Calu3 (cell line): Measurements from ENCODE around the gene COA5. TPM values are rescaled to one million over a fixed set of nuclear protein-coding genes. Genes with fewer than 3 reads are reported as not detected.

ENCODE experiments used
- BruUV-seq: library from RNA; stranded (reverse); fragments of 400-500 nt; replicated peaks from 2 replicates; lab custom pipeline; 2021; lab: Mats Ljungman, UMichigan
- CTCF ChIA-PET: fragments of 300-600 bp; sonication (Branson Sonifier 250); formaldehyde crosslinking; loops from one replicate; lab custom pipeline; 2022; ENCODE audit warnings: antibody characterized with exemption; lab: Charles Lee
- DNase-seq: peaks from one replicate; pipeline ENCODE4 v3.0.0; 2022
- H3K27ac Mint-ChIP-seq: one replicate; pipeline ENCODE4 v1.8.0; 2022; ENCODE audit warnings: mixed read lengths; ENCODE audit not compliant: unreplicated experiment
- H3K27me3 Mint-ChIP-seq: one replicate; pipeline ENCODE4 v1.8.0; 2022; ENCODE audit warnings: mixed read lengths; ENCODE audit not compliant: unreplicated experiment
- H3K36me3 Mint-ChIP-seq: one replicate; pipeline ENCODE4 v1.8.0; 2022; ENCODE audit warnings: mild to moderate bottlenecking, moderate library complexity, mixed read lengths; ENCODE audit not compliant: insufficient read depth, unreplicated experiment
- H3K4me1 Mint-ChIP-seq: one replicate; pipeline ENCODE4 v1.8.0; 2022; ENCODE audit warnings: mild to moderate bottlenecking, low read depth, mixed read lengths; ENCODE audit not compliant: unreplicated experiment
- H3K4me3 Mint-ChIP-seq: one replicate; pipeline ENCODE4 v1.8.0; 2022; ENCODE audit warnings: mild to moderate bottlenecking, low read depth, moderate library complexity, mixed read lengths; ENCODE audit not compliant: unreplicated experiment
- H3K9me3 Mint-ChIP-seq: one replicate; pipeline ENCODE4 v1.8.0; 2022; ENCODE audit warnings: low read depth, mixed read lengths; ENCODE audit not compliant: unreplicated experiment
- intact Hi-C: fragments of 100-400 bp; cut with micrococcal nuclease; formaldehyde crosslinking; loops from one replicate; pipeline ENCODE4 v1.10.0; 2022; ENCODE audit not compliant: unreplicated experiment
- total RNA-seq: library from RNA; stranded (reverse); gene quantifications from 2 replicates; pipeline ENCODE4 v1.2.3, GENCODE V29; 2022
- TF ChIP-seq, protein P1 (sequence below): fragments of 200-600 bp; IDR thresholded peaks from one replicate; pipeline ENCODE4 v1.8.0; 2022; ENCODE audit warnings: antibody characterized with exemption; ENCODE audit not compliant: unreplicated experiment

Gene COA5
- total RNA-seq, 1 experiment from 2014 or later = 24.9 TPM

DNA sequence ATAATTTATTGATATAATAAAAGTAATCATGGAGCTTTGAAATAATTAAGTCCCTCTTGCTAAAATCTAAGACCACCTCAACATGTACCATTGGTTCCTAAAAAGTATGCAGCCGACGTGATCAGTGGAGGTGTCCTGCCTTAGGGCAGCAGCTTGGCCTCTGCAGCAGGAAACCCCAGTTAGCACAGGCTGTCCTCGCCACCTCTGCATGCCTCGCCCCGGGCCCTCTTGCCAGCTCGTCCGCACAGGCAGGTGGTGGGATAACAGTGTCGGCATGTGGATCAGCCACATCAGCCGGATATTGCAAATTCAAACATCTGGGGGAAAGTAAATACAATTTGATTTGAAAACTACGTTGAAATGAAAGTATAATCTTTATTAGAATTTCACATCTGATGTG is 22.9 kb downstream of the COA5 start:
- Mint-ChIP-seq H3K36me3 (no peaks in the 10 kb centered on the region), H3K27ac (no peak overlapping the region), H3K27me3 (no peaks in the 10 kb centered on the region), H3K4me1 (no peaks in the 10 kb centered on the region), H3K9me3 (no peaks in the 10 kb centered on the region), H3K4me3 (no peak overlapping the region)
- CTCF ChIA-PET = no interaction called here
- no TSS peak for BruUV-seq
- no peak for DNase-seq
- intact Hi-C loops = no loop called here
- TF ChIP-seq, protein P1, sequence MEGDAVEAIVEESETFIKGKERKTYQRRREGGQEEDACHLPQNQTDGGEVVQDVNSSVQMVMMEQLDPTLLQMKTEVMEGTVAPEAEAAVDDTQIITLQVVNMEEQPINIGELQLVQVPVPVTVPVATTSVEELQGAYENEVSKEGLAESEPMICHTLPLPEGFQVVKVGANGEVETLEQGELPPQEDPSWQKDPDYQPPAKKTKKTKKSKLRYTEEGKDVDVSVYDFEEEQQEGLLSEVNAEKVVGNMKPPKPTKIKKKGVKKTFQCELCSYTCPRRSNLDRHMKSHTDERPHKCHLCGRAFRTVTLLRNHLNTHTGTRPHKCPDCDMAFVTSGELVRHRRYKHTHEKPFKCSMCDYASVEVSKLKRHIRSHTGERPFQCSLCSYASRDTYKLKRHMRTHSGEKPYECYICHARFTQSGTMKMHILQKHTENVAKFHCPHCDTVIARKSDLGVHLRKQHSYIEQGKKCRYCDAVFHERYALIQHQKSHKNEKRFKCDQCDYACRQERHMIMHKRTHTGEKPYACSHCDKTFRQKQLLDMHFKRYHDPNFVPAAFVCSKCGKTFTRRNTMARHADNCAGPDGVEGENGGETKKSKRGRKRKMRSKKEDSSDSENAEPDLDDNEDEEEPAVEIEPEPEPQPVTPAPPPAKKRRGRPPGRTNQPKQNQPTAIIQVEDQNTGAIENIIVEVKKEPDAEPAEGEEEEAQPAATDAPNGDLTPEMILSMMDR = no peak

DNA sequence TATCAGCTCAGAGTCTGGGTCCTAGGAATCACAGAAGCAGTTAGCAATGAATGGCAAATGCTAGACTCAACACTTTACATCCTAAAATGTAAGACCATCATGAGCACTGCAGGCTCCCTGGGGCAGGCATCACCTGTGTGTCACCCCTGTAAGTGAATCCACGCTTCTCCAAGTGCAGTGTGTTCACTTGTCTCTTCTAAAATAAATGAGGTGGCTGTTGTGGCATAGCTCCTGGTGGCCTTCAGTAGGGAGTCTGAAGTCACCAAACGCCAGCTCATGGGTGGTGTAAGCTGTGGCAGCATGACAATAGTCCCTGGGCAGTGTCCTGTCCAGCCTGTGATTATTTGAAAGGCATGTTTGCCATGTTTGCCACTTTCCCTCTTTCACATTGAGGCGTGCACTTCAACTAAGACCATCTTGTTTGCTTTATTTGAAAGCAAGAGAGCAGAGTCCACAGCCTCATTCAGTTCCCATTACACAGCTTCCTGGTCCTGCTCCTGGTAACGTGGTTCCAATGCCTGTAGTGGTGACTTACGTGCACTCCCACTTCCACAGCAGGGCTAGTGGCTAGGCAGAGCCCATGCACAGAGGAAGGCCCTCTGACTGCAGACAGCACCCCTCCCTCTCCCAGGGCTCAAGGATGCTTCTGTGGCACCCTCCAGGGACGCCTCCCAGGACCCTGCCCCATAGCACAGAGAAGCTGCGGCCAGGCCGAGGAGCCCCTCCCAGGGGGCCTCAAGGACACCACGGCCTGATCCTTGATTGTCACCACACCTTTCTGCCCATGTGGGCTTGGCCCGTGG is 24.3 kb downstream of the COA5 start:
- intact Hi-C loops = no loop called here
- Mint-ChIP-seq H3K9me3 (no peaks in the 10 kb centered on the region), H3K36me3 (no peaks in the 10 kb centered on the region), H3K4me1 (no peaks in the 10 kb centered on the region), H3K27me3 (no peaks in the 10 kb centered on the region), H3K4me3 (no peak overlapping the region), H3K27ac (no peak overlapping the region)
- no peak for DNase-seq
- TF ChIP-seq, protein P1 = no peak
- CTCF ChIA-PET = no interaction called here
- no TSS peak for BruUV-seq

DNA sequence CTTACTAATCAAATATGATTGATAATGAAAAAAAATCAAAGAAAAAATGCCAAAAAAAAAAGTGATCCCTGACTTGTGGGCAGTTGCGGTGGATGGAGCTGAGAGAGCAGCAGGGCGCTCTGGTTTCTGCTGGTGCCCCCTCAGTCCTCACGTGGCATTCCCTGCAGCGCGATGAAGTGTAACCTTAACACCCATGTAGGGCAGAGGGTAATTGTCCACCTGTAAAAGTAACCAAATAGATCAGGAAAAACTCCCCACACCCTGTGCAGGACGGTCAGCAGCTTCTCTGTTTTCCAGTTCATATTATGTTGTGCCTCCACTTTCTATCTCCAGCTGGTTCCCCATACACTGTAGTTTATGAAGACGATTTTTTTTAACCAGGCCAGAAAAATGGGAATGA is 25.0 kb downstream of the COA5 start:
- intact Hi-C loops = no loop called here
- DNase-seq = no peak
- H3K36me3 Mint-ChIP-seq = peaks cover under 1% of the 10 kb centered on the region
- CTCF ChIA-PET = no interaction called here
- no peaks in the 10 kb centered on the region for H3K27me3 Mint-ChIP-seq
- BruUV-seq = no TSS peak
- H3K4me1 Mint-ChIP-seq = no peaks in the 10 kb centered on the region
- TF ChIP-seq, protein P1 = no peak
- no peak overlapping the region for H3K27ac Mint-ChIP-seq
- no peak overlapping the region for H3K4me3 Mint-ChIP-seq
- H3K9me3 Mint-ChIP-seq = no peaks in the 10 kb centered on the region

DNA sequence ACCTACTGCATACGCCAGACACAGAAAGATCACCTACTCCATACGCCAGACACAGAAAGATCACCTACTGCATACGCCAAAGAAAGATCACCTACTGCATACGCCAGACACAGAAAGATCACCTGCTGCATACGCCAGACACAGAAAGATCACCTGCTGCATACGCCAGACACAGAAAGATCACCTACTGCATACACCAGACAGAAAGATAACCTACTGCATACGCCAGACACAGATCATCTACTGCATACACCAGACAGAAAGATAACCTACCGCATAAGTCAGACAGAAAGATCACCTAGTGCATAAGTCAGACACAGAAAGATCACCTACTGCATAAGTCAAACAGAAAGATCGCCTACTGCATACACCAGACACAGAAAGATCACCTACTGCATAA is 25.8 kb downstream of the COA5 start:
- intact Hi-C loops = no loop called here
- Mint-ChIP-seq H3K27ac (no peak overlapping the region), H3K27me3 (no peaks in the 10 kb centered on the region), H3K36me3 (peaks cover 6% of the 10 kb centered on the region), H3K9me3 (no peaks in the 10 kb centered on the region), H3K4me1 (no peaks in the 10 kb centered on the region), H3K4me3 (no peak overlapping the region)
- no TSS peak for BruUV-seq
- CTCF ChIA-PET = no interaction called here
- DNase-seq = no peak
- TF ChIP-seq, protein P1 = no peak
